Measurements from ENCODE around the gene VPS8.

VPS8 gene

GRCh38 chr3:184811999-184812661, at the start of gene VPS8:
VPS8 (plus strand) TSS chr3:184812166; CDS start chr3:184824633, 12,467 bp downstream.
- DNase-seq (ENCODE audit: low read depth in 4 of 4, low spot score in 1 of 4), result peak; percentile 92 to 94 (median 94)

GRCh38 chr3:184764191-184764590, 47.8 kb upstream of the VPS8 start:
- no peak for DNase-seq (ENCODE audit: low read depth in 4 of 4, low spot score in 1 of 4)

GRCh38 chr3:184765047-184765729, 46.8 kb upstream of the VPS8 start:
- no peak for DNase-seq (ENCODE audit: low read depth in 4 of 4, low spot score in 1 of 4)

GRCh38 chr3:184765730-184766074, 46.3 kb upstream of the VPS8 start:
- DNase-seq (ENCODE audit: low read depth in 4 of 4, low spot score in 1 of 4), result no peak

- DNase-seq (ENCODE audit: low read depth in 4 of 4, low spot score in 1 of 4), result no peak
Observed at GRCh38 chr3:184766555-184767261, 45.3 kb upstream of the VPS8 start.

GRCh38 chr3:184767377-184767776, 44.6 kb upstream of the VPS8 start:
- no peak for DNase-seq (ENCODE audit: low read depth in 4 of 4, low spot score in 1 of 4)

GRCh38 chr3:184769382-184770170, 42.4 kb upstream of the VPS8 start:
- no peak for DNase-seq (ENCODE audit: low read depth in 4 of 4, low spot score in 1 of 4)

- no peak for DNase-seq (ENCODE audit: low read depth in 4 of 4, low spot score in 1 of 4)
Observed at GRCh38 chr3:184770541-184770940, 41.4 kb upstream of the VPS8 start.

- DNase-seq (ENCODE audit: low read depth in 4 of 4, low spot score in 1 of 4), result no peak
Observed at GRCh38 chr3:184771301-184772127, 40.5 kb upstream of the VPS8 start.

- no peak for DNase-seq (ENCODE audit: low read depth in 4 of 4, low spot score in 1 of 4)
Observed at GRCh38 chr3:184772667-184773272, 39.2 kb upstream of the VPS8 start.

- no peak for DNase-seq (ENCODE audit: low read depth in 4 of 4, low spot score in 1 of 4)
Observed at GRCh38 chr3:184773283-184774186, 38.4 kb upstream of the VPS8 start.

- DNase-seq (ENCODE audit: low read depth in 4 of 4, low spot score in 1 of 4), result no peak
Observed at GRCh38 chr3:184776916-184777315, 35.0 kb upstream of the VPS8 start.

- DNase-seq (ENCODE audit: low read depth in 4 of 4, low spot score in 1 of 4), result peak; percentile 52 to 78 (median 64)
Observed at GRCh38 chr3:184777566-184778356, 34.2 kb upstream of the VPS8 start.

- no peak for DNase-seq (ENCODE audit: low read depth in 4 of 4, low spot score in 1 of 4)
Observed at GRCh38 chr3:184778426-184779332, 33.3 kb upstream of the VPS8 start.

- no peak for DNase-seq (ENCODE audit: low read depth in 4 of 4, low spot score in 1 of 4)
Observed at GRCh38 chr3:184780981-184781515, 30.9 kb upstream of the VPS8 start.

GRCh38 chr3:184781801-184782200, 30.2 kb upstream of the VPS8 start:
- no peak for DNase-seq (ENCODE audit: low read depth in 4 of 4, low spot score in 1 of 4)

GRCh38 chr3:184783319-184783718, 28.6 kb upstream of the VPS8 start:
- DNase-seq (ENCODE audit: low read depth in 4 of 4, low spot score in 1 of 4), result no peak
